ENCODE data around the gene PFN3.

The PFN3 gene

GRCh38 chr5:177405312-177405711 is 4.9 kb upstream of the PFN3 start:
- no peak for DNase-seq
- Histone ChIP-seq H3K4me1 (ENCODE audit: control insufficient read depth, insufficient read depth, low read length, poor library complexity, severe bottlenecking) (peaks cover 26% of the 10 kb centered on the region), H3K4me3 (ENCODE audit: insufficient read depth, low read depth, low read length, poor library complexity, severe bottlenecking) (no peak overlapping the region), H3K36me3 (ENCODE audit: control insufficient read depth, insufficient read depth, low read length) (no peaks in the 10 kb centered on the region), H3K27ac (ENCODE audit: insufficient read depth, low read length, poor library complexity, severe bottlenecking) (no peak overlapping the region), H3K27me3 (replicated peaks; ENCODE audit: control insufficient read depth, insufficient read depth, low read length, poor library complexity, severe bottlenecking) (no peaks in the 10 kb centered on the region), H3K9me3 (ENCODE audit: control insufficient read depth, low read length) (no peaks in the 10 kb centered on the region)

- peak overlapping the region; percentile 41 for H3K4me3 ChIP-seq (ENCODE audit: insufficient read depth, low read depth, low read length, poor library complexity, severe bottlenecking)
- H3K4me1 ChIP-seq (ENCODE audit: control insufficient read depth, insufficient read depth, low read length, poor library complexity, severe bottlenecking): peaks cover 26% of the 10 kb centered on the region
- no peak for DNase-seq
- H3K27me3 ChIP-seq (replicated peaks; ENCODE audit: control insufficient read depth, insufficient read depth, low read length, poor library complexity, severe bottlenecking): no peaks in the 10 kb centered on the region
- H3K27ac ChIP-seq (ENCODE audit: insufficient read depth, low read length, poor library complexity, severe bottlenecking): peak overlapping the region; percentile 71
- no peaks in the 10 kb centered on the region for H3K36me3 ChIP-seq (ENCODE audit: control insufficient read depth, insufficient read depth, low read length)
- H3K9me3 ChIP-seq (ENCODE audit: control insufficient read depth, low read length): no peaks in the 10 kb centered on the region
Measured at GRCh38 chr5:177404641-177405179, 4.2 kb upstream of the PFN3 start.

- Histone ChIP-seq H3K4me1 (ENCODE audit: control insufficient read depth, insufficient read depth, low read length, poor library complexity, severe bottlenecking) (peaks cover 26% of the 10 kb centered on the region), H3K27ac (ENCODE audit: insufficient read depth, low read length, poor library complexity, severe bottlenecking) (peak overlapping the region; percentile 71), H3K27me3 (replicated peaks; ENCODE audit: control insufficient read depth, insufficient read depth, low read length, poor library complexity, severe bottlenecking) (no peaks in the 10 kb centered on the region)
Measured at GRCh38 chr5:177403792-177404640, 3.6 kb upstream of the PFN3 start.

GRCh38 chr5:177403102-177403791 is 2.8 kb upstream of the PFN3 start:
- H3K27ac ChIP-seq (ENCODE audit: insufficient read depth, low read length, poor library complexity, severe bottlenecking): peak overlapping the region; percentile 71
- peak overlapping the region; percentile 41 for H3K4me3 ChIP-seq (ENCODE audit: insufficient read depth, low read depth, low read length, poor library complexity, severe bottlenecking)
- peaks cover 26% of the 10 kb centered on the region for H3K4me1 ChIP-seq (ENCODE audit: control insufficient read depth, insufficient read depth, low read length, poor library complexity, severe bottlenecking)
- no peaks in the 10 kb centered on the region for H3K9me3 ChIP-seq (ENCODE audit: control insufficient read depth, low read length)
- H3K36me3 ChIP-seq (ENCODE audit: control insufficient read depth, insufficient read depth, low read length): no peaks in the 10 kb centered on the region
- DNase-seq: peak; percentile 47 to 64 (median 53)
- H3K27me3 ChIP-seq (replicated peaks; ENCODE audit: control insufficient read depth, insufficient read depth, low read length, poor library complexity, severe bottlenecking): no peaks in the 10 kb centered on the region

More at GRCh38 chr5:177403792-177404640, 3.6 kb upstream of the PFN3 start:
- H3K36me3 ChIP-seq (ENCODE audit: control insufficient read depth, insufficient read depth, low read length): no peaks in the 10 kb centered on the region
- H3K9me3 ChIP-seq (ENCODE audit: control insufficient read depth, low read length): no peaks in the 10 kb centered on the region
- peak; percentile 75 to 80 (median 80) for DNase-seq
- H3K4me3 ChIP-seq (ENCODE audit: insufficient read depth, low read depth, low read length, poor library complexity, severe bottlenecking): peak overlapping the region; percentile 41

- Histone ChIP-seq H3K27ac (ENCODE audit: insufficient read depth, low read length, poor library complexity, severe bottlenecking) (peak overlapping the region; percentile 71), H3K4me1 (ENCODE audit: control insufficient read depth, insufficient read depth, low read length, poor library complexity, severe bottlenecking) (peaks cover 26% of the 10 kb centered on the region), H3K36me3 (ENCODE audit: control insufficient read depth, insufficient read depth, low read length) (no peaks in the 10 kb centered on the region), H3K4me3 (ENCODE audit: insufficient read depth, low read depth, low read length, poor library complexity, severe bottlenecking) (peak overlapping the region; percentile 41), H3K27me3 (replicated peaks; ENCODE audit: control insufficient read depth, insufficient read depth, low read length, poor library complexity, severe bottlenecking) (no peaks in the 10 kb centered on the region), H3K9me3 (ENCODE audit: control insufficient read depth, low read length) (no peaks in the 10 kb centered on the region)
- peak; percentile 40 to 55 (median 44) for DNase-seq
Measured at GRCh38 chr5:177402271-177403043, 2.0 kb upstream of the PFN3 start.

- Histone ChIP-seq H3K36me3 (ENCODE audit: control insufficient read depth, insufficient read depth, low read length) (no peaks in the 10 kb centered on the region), H3K27ac (ENCODE audit: insufficient read depth, low read length, poor library complexity, severe bottlenecking) (no peak overlapping the region), H3K4me1 (ENCODE audit: control insufficient read depth, insufficient read depth, low read length, poor library complexity, severe bottlenecking) (peaks cover 7% of the 10 kb centered on the region), H3K27me3 (replicated peaks; ENCODE audit: control insufficient read depth, insufficient read depth, low read length, poor library complexity, severe bottlenecking) (no peaks in the 10 kb centered on the region), H3K9me3 (ENCODE audit: control insufficient read depth, low read length) (no peaks in the 10 kb centered on the region), H3K4me3 (ENCODE audit: insufficient read depth, low read depth, low read length, poor library complexity, severe bottlenecking) (no peak overlapping the region)
- DNase-seq: no peak
Measured at GRCh38 chr5:177397875-177398390, 2.5 kb downstream of the PFN3 start.

- Histone ChIP-seq H3K27ac (ENCODE audit: insufficient read depth, low read length, poor library complexity, severe bottlenecking) (no peak overlapping the region), H3K36me3 (ENCODE audit: control insufficient read depth, insufficient read depth, low read length) (no peaks in the 10 kb centered on the region), H3K4me1 (ENCODE audit: control insufficient read depth, insufficient read depth, low read length, poor library complexity, severe bottlenecking) (no peaks in the 10 kb centered on the region), H3K9me3 (ENCODE audit: control insufficient read depth, low read length) (no peaks in the 10 kb centered on the region), H3K4me3 (ENCODE audit: insufficient read depth, low read depth, low read length, poor library complexity, severe bottlenecking) (no peak overlapping the region), H3K27me3 (replicated peaks; ENCODE audit: control insufficient read depth, insufficient read depth, low read length, poor library complexity, severe bottlenecking) (no peaks in the 10 kb centered on the region)
- DNase-seq: no peak
Measured at GRCh38 chr5:177396807-177397206, 3.7 kb downstream of the PFN3 start.

- no peak for DNase-seq
- Histone ChIP-seq H3K4me1 (ENCODE audit: control insufficient read depth, insufficient read depth, low read length, poor library complexity, severe bottlenecking) (no peaks in the 10 kb centered on the region), H3K36me3 (ENCODE audit: control insufficient read depth, insufficient read depth, low read length) (no peaks in the 10 kb centered on the region), H3K27ac (ENCODE audit: insufficient read depth, low read length, poor library complexity, severe bottlenecking) (no peak overlapping the region), H3K27me3 (replicated peaks; ENCODE audit: control insufficient read depth, insufficient read depth, low read length, poor library complexity, severe bottlenecking) (no peaks in the 10 kb centered on the region), H3K9me3 (ENCODE audit: control insufficient read depth, low read length) (no peaks in the 10 kb centered on the region), H3K4me3 (ENCODE audit: insufficient read depth, low read depth, low read length, poor library complexity, severe bottlenecking) (no peak overlapping the region)
Measured at GRCh38 chr5:177396078-177396477, 4.4 kb downstream of the PFN3 start.

GRCh38 chr5:177393990-177394389 is 6.5 kb downstream of the PFN3 start:
- Histone ChIP-seq H3K27me3 (replicated peaks; ENCODE audit: control insufficient read depth, insufficient read depth, low read length, poor library complexity, severe bottlenecking) (no peaks in the 10 kb centered on the region), H3K27ac (ENCODE audit: insufficient read depth, low read length, poor library complexity, severe bottlenecking) (no peak overlapping the region)

More at GRCh38 chr5:177393990-177394389, 6.5 kb downstream of the PFN3 start:
- no peak overlapping the region for H3K4me3 ChIP-seq (ENCODE audit: insufficient read depth, low read depth, low read length, poor library complexity, severe bottlenecking)
- no peak for DNase-seq
- H3K4me1 ChIP-seq (ENCODE audit: control insufficient read depth, insufficient read depth, low read length, poor library complexity, severe bottlenecking): peaks cover 19% of the 10 kb centered on the region
- H3K36me3 ChIP-seq (ENCODE audit: control insufficient read depth, insufficient read depth, low read length): no peaks in the 10 kb centered on the region
- H3K9me3 ChIP-seq (ENCODE audit: control insufficient read depth, low read length): no peaks in the 10 kb centered on the region

All from effector memory CD4-positive, alpha-beta T cell (primary cell).